GM18858 (cell line): ENCODE data around the gene SPAG16.
"Not testable (repeated sequence)": the region's sequence is repeated elsewhere in the genome, so short reads cannot be mapped to it uniquely, and the experiment has no call there.

Experiments used
- ATAC-seq: cut with Tn5 transposase; IDR thresholded peaks from one replicate; pipeline ENCODE4 v1.9.1; 2021; ENCODE audit not compliant: unreplicated experiment

The SPAG16 gene

GRCh38 chr2:213407027-213407426 is 122.8 kb downstream of the SPAG16 start:
- ATAC-seq = not testable (repeated sequence)

GRCh38 chr2:213408426-213409070 is 124.3 kb downstream of the SPAG16 start:
- not testable (repeated sequence) for ATAC-seq

GRCh38 chr2:213410687-213411086 is 126.4 kb downstream of the SPAG16 start:
- ATAC-seq = not testable (repeated sequence)

- ATAC-seq = no peak
Observed at GRCh38 chr2:213411582-213412289, 127.5 kb downstream of the SPAG16 start.

- no peak for ATAC-seq
Observed at GRCh38 chr2:213415093-213415492, 130.8 kb downstream of the SPAG16 start.

GRCh38 chr2:213416832-213417231 is 132.6 kb downstream of the SPAG16 start:
- no peak for ATAC-seq

- ATAC-seq = no peak
Observed at GRCh38 chr2:213419980-213420379, 135.7 kb downstream of the SPAG16 start.

GRCh38 chr2:213420828-213421385 is 136.6 kb downstream of the SPAG16 start:
- ATAC-seq = no peak

GRCh38 chr2:213422211-213422610 is 137.9 kb downstream of the SPAG16 start:
- ATAC-seq = no peak

GRCh38 chr2:213425618-213426017 is 141.4 kb downstream of the SPAG16 start:
- no peak for ATAC-seq

GRCh38 chr2:213429516-213429915 is 145.3 kb downstream of the SPAG16 start:
- ATAC-seq = no peak

GRCh38 chr2:213443921-213444320 is 159.7 kb downstream of the SPAG16 start:
- no peak for ATAC-seq

GRCh38 chr2:213451542-213452239 is 167.4 kb downstream of the SPAG16 start:
- no peak for ATAC-seq

- no peak for ATAC-seq
Observed at GRCh38 chr2:213455316-213456008, 171.2 kb downstream of the SPAG16 start.

- no peak for ATAC-seq
Observed at GRCh38 chr2:213475433-213475832, 191.2 kb downstream of the SPAG16 start.

GRCh38 chr2:213476641-213477040 is 192.4 kb downstream of the SPAG16 start:
- ATAC-seq = no peak

- no peak for ATAC-seq
Observed at GRCh38 chr2:213490087-213490486, 205.8 kb downstream of the SPAG16 start.

GRCh38 chr2:213491376-213491775 is 207.1 kb downstream of the SPAG16 start:
- ATAC-seq = no peak

- ATAC-seq = no peak
Observed at GRCh38 chr2:213496226-213496625, 212.0 kb downstream of the SPAG16 start.

- no peak for ATAC-seq
Observed at GRCh38 chr2:213500881-213501280, 216.6 kb downstream of the SPAG16 start.

- no peak for ATAC-seq
Observed at GRCh38 chr2:213524164-213524563, 239.9 kb downstream of the SPAG16 start.
